HepG2 (cell line): ENCODE data around the gene NFATC1. TPM values are rescaled to one million over a fixed set of nuclear protein-coding genes. Genes with fewer than 3 reads are reported as not detected.
A peak's percentile ranks its signal among the peaks of the same experiment; 100 is the strongest.

Experiments
- ATAC-seq: fragments of 200-7000 bp; cut with Tn5 transposase; 3 replicates; pipeline ENCODE4 v1.9.1; 2020; ENCODE audit warnings: mild to moderate bottlenecking, moderate library complexity
- BruUV-seq: library from RNA; stranded (reverse); fragments of 400-500 nt; replicated peaks from 2 replicates; lab custom pipeline; 2021; lab: Mats Ljungman, UMichigan
- CTCF ChIA-PET: fragments of 300-600 bp; formaldehyde crosslinking; extraction: SDS; loops from one replicate; lab custom pipeline; 2021; ENCODE audit warnings: low total read pairs, inconsistent platforms, low intra/inter-chr PET ratio; lab: Yijun Ruan, JAX
- POLR2A ChIA-PET: fragments of 350-600 bp; sonication (Branson Sonifier 250); formaldehyde crosslinking; loops from one replicate; lab custom pipeline; 2020; ENCODE audit warnings: antibody characterized with exemption, inconsistent platforms; lab: Yijun Ruan, JAX
- DNase-seq: peaks from one replicate; pipeline ENCODE4 v3.0.0-alpha.2; 2015; ENCODE audit warnings: low spot score
- FAIRE-seq: peaks from 3 replicates; lab custom pipeline; 2011; peaks lifted over from hg19 to GRCh38; lab: Jason Lieb, UNC
- H2AFZ ChIP-seq: one replicate; pipeline ENCODE4 v1.6.1; 2011; ENCODE audit warnings: low read length, inconsistent platforms
- H3K27ac ChIP-seq: fragments of 300-600 bp; 3 replicates; pipeline ENCODE4 v1.8.0; 2011; ENCODE audit warnings: mixed run types, mild to moderate bottlenecking, mixed read lengths, low read length, inconsistent platforms; ENCODE audit not compliant: insufficient read depth; ENCODE audit errors: extremely low read length
- H3K27me3 ChIP-seq, 2 experiments: fragments of 200-600 bp in 1 of 2; 2 replicates in 1 of 2; 3 replicates in 1 of 2; pipeline versions ENCODE4 v1.6.0 to v1.8.0; 2011; ENCODE audit warnings: low read length in 2 of 2, mild to moderate bottlenecking in 2 of 2, moderate library complexity in 2 of 2, inconsistent platforms in 1 of 2; ENCODE audit not compliant: insufficient read depth in 2 of 2, control insufficient read depth in 1 of 2
- H3K36me3 ChIP-seq, 2 experiments: fragments of 200-600 bp in 1 of 2; replicated peaks in 1 of 2; 2 replicates in 1 of 2; 3 replicates in 1 of 2; pipeline versions ENCODE4 v1.5.1 to v1.8.0; 2011; ENCODE audit warnings: low read length in 2 of 2, inconsistent platforms in 1 of 2; ENCODE audit not compliant: insufficient read depth in 2 of 2, control insufficient read depth in 1 of 2
- H3K4me1 ChIP-seq: 2 replicates; pipeline ENCODE4 v1.5.1; 2012; ENCODE audit warnings: low read length, inconsistent platforms; ENCODE audit not compliant: insufficient read depth
- H3K4me2 ChIP-seq: 2 replicates; pipeline ENCODE4 v1.6.0; 2011; ENCODE audit warnings: low read depth, low read length, inconsistent platforms
- H3K4me3 ChIP-seq, 3 experiments: fragments of 200-600 bp in 1 of 3; sonication (generic), shearing (Covaris generic) in 1 of 3; replicated peaks in 1 of 3; 2 replicates each; pipeline ENCODE4 v1.5.1; 2011 to 2016; ENCODE audit warnings: low read length in 3 of 3, inconsistent platforms in 2 of 3, low read depth in 2 of 3, mild to moderate bottlenecking in 2 of 3, control low read depth in 1 of 3, mixed read lengths in 1 of 3; ENCODE audit not compliant: insufficient read depth in 1 of 3
- H3K79me2 ChIP-seq: one replicate; pipeline ENCODE4 v1.6.1; 2011; ENCODE audit warnings: low read length, inconsistent platforms; ENCODE audit not compliant: insufficient read depth
- H3K9ac ChIP-seq: 2 replicates; pipeline ENCODE4 v1.6.0; 2011; ENCODE audit warnings: mild to moderate bottlenecking, low read depth, low read length, inconsistent platforms; ENCODE audit not compliant: insufficient read depth
- H3K9me3 ChIP-seq: 2 replicates; pipeline ENCODE4 v1.5.1; 2012; ENCODE audit warnings: mild to moderate bottlenecking, low read length
- H4K20me1 ChIP-seq: 2 replicates; pipeline ENCODE4 v1.6.0; 2011; ENCODE audit warnings: inconsistent platforms, mild to moderate bottlenecking, low read length, moderate library complexity; ENCODE audit not compliant: insufficient read depth
- FOXA3 ChIP-seq: IDR thresholded peaks from 2 replicates; pipeline ENCODE4 v1.6.1; 2016; ENCODE audit warnings: missing genetic modification reagents, missing compliant biosample characterization
- FOXP1 ChIP-seq, 2 experiments: fragments of 450-650 bp in 1 of 2; IDR thresholded peaks; 2 replicates each; pipeline ENCODE4 v1.6.1; 2017 to 2018; ENCODE audit warnings: antibody characterized with exemption in 1 of 2
- HNF4G ChIP-seq, 2 experiments: sonication (generic) in 1 of 2; formaldehyde crosslinking in 1 of 2; IDR thresholded peaks; 2 replicates each; pipeline versions ENCODE4 v1.4.0 to v1.6.1; 2011 to 2020; ENCODE audit warnings: borderline replicate concordance in 2 of 2, low read depth in 2 of 2, mild to moderate bottlenecking in 2 of 2, low read length in 1 of 2, missing genetic modification reagents in 1 of 2, moderate library complexity in 1 of 2
- KDM2A ChIP-seq: sonication (generic); formaldehyde crosslinking; IDR thresholded peaks from 2 replicates; pipeline ENCODE4 v1.4.0; 2020; ENCODE audit warnings: low read depth, missing genetic modification reagents, borderline replicate concordance
- KLF11 ChIP-seq: IDR thresholded peaks from 2 replicates; pipeline ENCODE4 v1.6.1; 2016; ENCODE audit warnings: missing compliant biosample characterization
- PCBP2 ChIP-seq: fragments of 200-400 bp; formaldehyde crosslinking; optimal IDR thresholded peaks from 2 replicates; pipeline ENCODE3; 2018; ENCODE audit warnings: low read length, low read depth; ENCODE audit not compliant: poor library complexity, severe bottlenecking
- TBX2 ChIP-seq: sonication (generic); formaldehyde crosslinking; IDR thresholded peaks from 2 replicates; pipeline ENCODE4 v1.5.0; 2020; ENCODE audit warnings: missing genetic modification reagents, mild to moderate bottlenecking, borderline replicate concordance
- TP53 ChIP-seq: sonication (generic); formaldehyde crosslinking; conservative IDR thresholded peaks from 2 replicates; pipeline ENCODE4 v1.4.0; 2020; ENCODE audit warnings: missing genetic modification reagents
- ZNF234 ChIP-seq: sonication (generic); formaldehyde crosslinking; conservative IDR thresholded peaks from 2 replicates; pipeline ENCODE4 v1.5.1; 2020; ENCODE audit warnings: mild to moderate bottlenecking, missing genetic modification reagents
- ZNF605 ChIP-seq: sonication (generic); formaldehyde crosslinking; IDR thresholded peaks from 2 replicates; pipeline ENCODE4 v1.8.0; 2022; ENCODE audit warnings: mild to moderate bottlenecking, missing genetic modification reagents
- ZNF777 ChIP-seq: sonication (generic); formaldehyde crosslinking; IDR thresholded peaks from 2 replicates; pipeline ENCODE4 v1.4.0; 2020; ENCODE audit warnings: missing genetic modification reagents
- ZSCAN25 ChIP-seq: sonication (generic); formaldehyde crosslinking; IDR thresholded peaks from 2 replicates; pipeline ENCODE4 v1.8.0; 2022; ENCODE audit warnings: mild to moderate bottlenecking, missing genetic modification reagents
- WGBS: methylation state at CpG from one replicate; pipeline ENCODE4 v1.1.6; 2017; ENCODE audit warnings: low lambda C conversion rate; 5-methylcytosine and 5-hydroxymethylcytosine counted together
- in situ Hi-C: cut with HindIII; loops from 2 replicates; pipeline ENCODE4 v1.10.0; 2017; ENCODE audit warnings: low pct_unique_long_range_greater_than_20kb; ENCODE audit not compliant: extremely low pct_ligation_motif_present
- intact Hi-C: fragments of 100-400 bp; cut with micrococcal nuclease; formaldehyde crosslinking; loops from one replicate; pipeline ENCODE4 v1.10.0; 2022; ENCODE audit not compliant: unreplicated experiment
- polyA plus RNA-seq, 8 experiments: library from polyadenylated mRNA; depleted of rRNA in 3 of 8; stranded (reverse) in 7 of 8; unstranded in 1 of 8; fragments of >200 nt; fragmentation: Illumina TruSeq in 4 of 8; extraction: Trizol in 4 of 8; gene quantifications; 2 replicates each; pipeline versions ENCODE4 v1.2.1 to v1.2.3, GENCODE V29; 2011 to 2016; ENCODE audit warnings: low read depth in 4 of 8, missing spikeins in 1 of 8, mixed read lengths in 1 of 8; ENCODE audit not compliant: insufficient read depth in 1 of 8
- total RNA-seq, 5 experiments: library from RNA; depleted of rRNA; stranded (reverse); fragments of >200 nt; fragmentation: Illumina TruSeq; extraction: Trizol; gene quantifications; 2 replicates each; pipeline ENCODE4 v1.2.3, GENCODE V29; 2016; ENCODE audit warnings: low read depth in 1 of 5
- TF ChIP-seq, protein P1 (sequence below): sonication (generic); formaldehyde crosslinking; IDR thresholded peaks from 2 replicates; pipeline ENCODE4 v1.5.0; 2020; ENCODE audit warnings: mild to moderate bottlenecking, missing genetic modification reagents
- TF ChIP-seq, protein P2 (sequence below): sonication (generic); formaldehyde crosslinking; IDR thresholded peaks from 2 replicates; pipeline ENCODE4 v1.4.0; 2020; ENCODE audit warnings: mild to moderate bottlenecking, missing genetic modification reagents

Gene NFATC1
- total and polyA plus RNA-seq, 2 of the 13 experiments (the other 11 are each of a cell fraction or from before 2014, with no cell fraction given), result not detected

DNA sequence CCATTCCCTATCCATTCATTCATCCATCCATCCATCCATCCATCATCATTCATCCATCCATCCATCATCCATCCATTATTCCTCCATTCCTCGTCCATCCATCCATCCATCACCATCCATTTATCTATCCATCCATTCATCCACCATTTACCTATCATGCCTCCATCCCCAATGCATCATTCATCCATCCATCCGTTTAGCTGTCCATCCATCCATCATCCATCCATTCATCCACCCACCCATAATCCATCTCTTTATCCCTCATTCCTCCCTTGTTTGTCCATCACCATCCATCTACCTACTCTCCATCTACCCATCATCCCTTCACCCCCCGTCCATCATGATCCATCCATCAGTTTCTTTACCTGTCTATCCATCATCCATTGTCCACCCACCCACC, 13.6 kb downstream of the NFATC1 start:
- 2% methylated on average over 3 of the region's 3 CpGs for WGBS
- POLR2A ChIA-PET, result no interaction called here
- 0 out of 2 replicates have a peak, but pooled peaks cover 6% of the 10 kb centered on the region for H3K4me1 ChIP-seq
- no peak for TF ChIP-seq TBX2 (CRISPR knock-in tag)
- peak; percentile 10; the same call in 1 of the 2 replicates for TF ChIP-seq FOXP1 (IDR thresholded peaks at IDR 0.05)
- TF ChIP-seq FOXP1 (CRISPR knock-in tag; IDR thresholded peaks at IDR 0.05), result no peak
- H3K4me2 ChIP-seq, result no peak overlapping the region
- H3K9me3 ChIP-seq, result no peaks in the 10 kb centered on the region
- no peaks in the 10 kb centered on the region for H3K79me2 ChIP-seq
- H2AFZ ChIP-seq, result no peak overlapping the region
- CTCF ChIA-PET, result no interaction called here
- H4K20me1 ChIP-seq, result no peaks in the 10 kb centered on the region
- peaks cover 8 to 43% of the 10 kb centered on the region in 2 experiments for H3K27me3 ChIP-seq
- BruUV-seq, result no TSS peak
- no peak for DNase-seq
- H3K4me3 ChIP-seq, result no peak overlapping the region
- no peak overlapping the region for H3K27ac ChIP-seq
- H3K9ac ChIP-seq, result no peak overlapping the region
- H3K36me3 ChIP-seq, result no peaks in the 10 kb centered on the region
- ATAC-seq, result no peak
- no peak for FAIRE-seq
- intact Hi-C loops (no loop called here), in situ Hi-C loops (no loop called here)

GRCh38 chr18:79410171-79410641, 14.5 kb downstream of the NFATC1 start:
- Histone ChIP-seq H4K20me1 (no peaks in the 10 kb centered on the region), H2AFZ (no peak overlapping the region), H3K79me2 (no peaks in the 10 kb centered on the region), H3K9ac (no peak overlapping the region), H3K4me2 (no peak overlapping the region), H3K36me3 (no peaks in the 10 kb centered on the region), H3K27me3 (peaks cover 4 to 41% of the 10 kb centered on the region in 2 experiments), H3K4me1 (0 out of 2 replicates have a peak, but pooled peaks cover 5% of the 10 kb centered on the region), H3K27ac (no peak overlapping the region), H3K4me3 (no peak overlapping the region), H3K9me3 (no peaks in the 10 kb centered on the region)
- WGBS, result 61% methylated on average over 16 of the region's 30 CpGs
- in situ Hi-C loops, result no loop called here
- DNase-seq (no peak), ATAC-seq (no peak), FAIRE-seq (no peak)
- TF ChIP-seq TP53 (CRISPR knock-in tag), result no peak
- no peak for TF ChIP-seq FOXA3 (CRISPR knock-in tag)
- TF ChIP-seq ZSCAN25 (CRISPR knock-in tag), result no peak
- TF ChIP-seq PCBP2, result no peak
- no peak for TF ChIP-seq ZNF234 (CRISPR knock-in tag)
- TF ChIP-seq, protein P1, sequence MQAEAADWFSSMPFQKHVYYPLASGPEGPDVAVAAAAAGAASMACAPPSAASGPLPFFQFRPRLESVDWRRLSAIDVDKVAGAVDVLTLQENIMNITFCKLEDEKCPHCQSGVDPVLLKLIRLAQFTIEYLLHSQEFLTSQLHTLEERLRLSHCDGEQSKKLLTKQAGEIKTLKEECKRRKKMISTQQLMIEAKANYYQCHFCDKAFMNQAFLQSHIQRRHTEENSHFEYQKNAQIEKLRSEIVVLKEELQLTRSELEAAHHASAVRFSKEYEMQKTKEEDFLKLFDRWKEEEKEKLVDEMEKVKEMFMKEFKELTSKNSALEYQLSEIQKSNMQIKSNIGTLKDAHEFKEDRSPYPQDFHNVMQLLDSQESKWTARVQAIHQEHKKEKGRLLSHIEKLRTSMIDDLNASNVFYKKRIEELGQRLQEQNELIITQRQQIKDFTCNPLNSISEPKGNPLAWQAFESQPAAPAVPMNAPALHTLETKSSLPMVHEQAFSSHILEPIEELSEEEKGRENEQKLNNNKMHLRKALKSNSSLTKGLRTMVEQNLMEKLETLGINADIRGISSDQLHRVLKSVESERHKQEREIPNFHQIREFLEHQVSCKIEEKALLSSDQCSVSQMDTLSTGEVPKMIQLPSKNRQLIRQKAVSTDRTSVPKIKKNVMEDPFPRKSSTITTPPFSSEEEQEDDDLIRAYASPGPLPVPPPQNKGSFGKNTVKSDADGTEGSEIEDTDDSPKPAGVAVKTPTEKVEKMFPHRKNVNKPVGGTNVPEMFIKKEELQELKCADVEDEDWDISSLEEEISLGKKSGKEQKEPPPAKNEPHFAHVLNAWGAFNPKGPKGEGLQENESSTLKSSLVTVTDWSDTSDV (CRISPR knock-in tag), result no peak
- no peak for TF ChIP-seq HNF4G (IDR thresholded peaks at IDR 0.05; ENCODE audit: borderline replicate concordance, low read depth, low read length)
- no peak for TF ChIP-seq HNF4G (CRISPR knock-in tag; IDR thresholded peaks at IDR 0.05; ENCODE audit: borderline replicate concordance, low read depth)
- TF ChIP-seq, protein P2, sequence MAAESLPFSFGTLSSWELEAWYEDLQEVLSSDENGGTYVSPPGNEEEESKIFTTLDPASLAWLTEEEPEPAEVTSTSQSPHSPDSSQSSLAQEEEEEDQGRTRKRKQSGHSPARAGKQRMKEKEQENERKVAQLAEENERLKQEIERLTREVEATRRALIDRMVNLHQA (CRISPR knock-in tag), result no peak
- TF ChIP-seq ZNF605 (CRISPR knock-in tag), result no peak
- TF ChIP-seq KLF11 (CRISPR knock-in tag), result no peak
- TF ChIP-seq ZNF777, result no peak
- TF ChIP-seq KDM2A (CRISPR knock-in tag), result no peak
- intact Hi-C loops, result no loop called here
- ChIA-PET CTCF (no interaction called here), POLR2A (no interaction called here)
- no TSS peak for BruUV-seq
